H1 (cell line): Measurements from ENCODE around the gene SPRR4.

Experiments used
- CTCF ChIP-seq, 3 experiments: IDR thresholded peaks; 1 replicate in 2 of 3; 2 replicates in 1 of 3; pipeline versions ENCODE4 v1.5.1 to v1.6.1; 2011; ENCODE audit warnings: low read length in 3 of 3, mild to moderate bottlenecking in 3 of 3, inconsistent platforms in 2 of 3, low read depth in 1 of 3, moderate library complexity in 1 of 3; ENCODE audit not compliant: insufficient read depth in 1 of 3; ENCODE audit errors: control extremely low read depth in 1 of 3
- KDM1A ChIP-seq: fragments of 200-600, 300-600 bp; sonication (generic); IDR thresholded peaks from 2 replicates; pipeline ENCODE4 v1.7.1; 2016; ENCODE audit warnings: mild to moderate bottlenecking, low read length, borderline replicate concordance
- MAX ChIP-seq: IDR thresholded peaks from 2 replicates; pipeline ENCODE4 v1.6.1; 2012; ENCODE audit warnings: inconsistent platforms
- POLR2A ChIP-seq, 2 experiments: IDR thresholded peaks; 1 replicate in 1 of 2; 2 replicates in 1 of 2; pipeline ENCODE4 v1.6.1; 2011; ENCODE audit warnings: low read depth in 2 of 2, low read length in 2 of 2, mild to moderate bottlenecking in 2 of 2; ENCODE audit errors: control extremely low read depth in 1 of 2
- POLR2AphosphoS5 ChIP-seq: IDR thresholded peaks from 2 replicates; pipeline ENCODE4 v1.6.1; 2011; ENCODE audit warnings: low read depth, low read length
- SIRT6 ChIP-seq: IDR thresholded peaks from one replicate; pipeline ENCODE4 v1.7.1; 2012; ENCODE audit warnings: low read length, inconsistent platforms

- TF ChIP-seq POLR2A (IDR thresholded peaks at IDR 0.05; ENCODE audit: control extremely low read depth in 1 of 2, low read depth in 2 of 2, low read length in 2 of 2): no peak
- no peak for TF ChIP-seq MAX
- TF ChIP-seq POLR2AphosphoS5: no peak
- no peak for TF ChIP-seq KDM1A
- TF ChIP-seq SIRT6: no peak
- TF ChIP-seq CTCF (IDR thresholded peaks at IDR 0.05; ENCODE audit: control extremely low read depth in 1 of 3, insufficient read depth in 1 of 3, low read depth in 1 of 3, low read length in 3 of 3): no peak
These were observed 1.4 kb upstream of the SPRR4 start for GRCh38 chr1:152969036-152969435.
